IMR-90 (cell line): ENCODE measurements around the gene SERINC3. TPM values are rescaled to one million over a fixed set of nuclear protein-coding genes. Genes with fewer than 3 reads are reported as not detected.

Experiments
- ATAC-seq: fragments of 200-7000 bp; cut with Tn5 transposase; 2 replicates; pipeline ENCODE4 v1.9.1; 2020; ENCODE audit warnings: low read depth, mild to moderate bottlenecking, moderate library complexity
- BruUV-seq: library from RNA; stranded (reverse); fragments of 400-500 nt; replicated peaks from 2 replicates; lab custom pipeline; 2021; lab: Mats Ljungman, UMichigan
- CTCF ChIA-PET: fragments of 300-600 bp; formaldehyde crosslinking; extraction: SDS; loops from one replicate; lab custom pipeline; 2021; ENCODE audit warnings: antibody characterized with exemption; lab: Yijun Ruan, JAX
- POLR2A ChIA-PET: fragments of 300-600 bp; sonication (Branson Sonifier 250); formaldehyde crosslinking; loops from one replicate; lab custom pipeline; 2022; ENCODE audit warnings: antibody characterized with exemption; ENCODE audit not compliant: unreplicated experiment; lab: Charles Lee
- DNase-seq: peaks from one replicate; pipeline ENCODE4 v3.0.0; 2013
- H2AFZ ChIP-seq: replicated peaks from 2 replicates; pipeline ENCODE3; 2013; ENCODE audit warnings: low read length, mild to moderate bottlenecking; ENCODE audit not compliant: poor library complexity
- H2AK5ac ChIP-seq: 2 replicates; pipeline ENCODE4 v1.6.1; 2013; ENCODE audit warnings: low read depth, low read length, inconsistent platforms
- H2AK9ac ChIP-seq: replicated peaks from 2 replicates; pipeline ENCODE3; 2013; ENCODE audit warnings: mild to moderate bottlenecking, low read depth, low read length, moderate library complexity; ENCODE audit not compliant: poor library complexity
- H2BK120ac ChIP-seq: 2 replicates; pipeline ENCODE4 v1.6.1; 2013; ENCODE audit warnings: low read depth, low read length, inconsistent platforms
- H2BK15ac ChIP-seq: 3 replicates; pipeline ENCODE4 v1.6.1; 2013; ENCODE audit warnings: low read depth, low read length, inconsistent platforms
- H2BK20ac ChIP-seq: 2 replicates; pipeline ENCODE4 v1.6.1; 2013; ENCODE audit warnings: low read depth, mild to moderate bottlenecking, inconsistent platforms, low read length, moderate library complexity
- H2BK5ac ChIP-seq: 2 replicates; pipeline ENCODE4 v1.6.1; 2013; ENCODE audit warnings: mild to moderate bottlenecking, low read depth, low read length, inconsistent platforms; ENCODE audit not compliant: poor library complexity, severe bottlenecking
- H3K14ac ChIP-seq: replicated peaks from 2 replicates; pipeline ENCODE4 v1.6.1; 2013; ENCODE audit warnings: low read depth, low read length, inconsistent platforms
- H3K18ac ChIP-seq: 2 replicates; pipeline ENCODE4 v1.6.1; 2013; ENCODE audit warnings: low read depth, low read length, control low read depth
- H3K23ac ChIP-seq: 2 replicates; pipeline ENCODE4 v1.6.1; 2013; ENCODE audit warnings: low read depth, low read length, inconsistent platforms
- H3K27ac ChIP-seq: 2 replicates; pipeline ENCODE4 v1.5.1; 2013; ENCODE audit warnings: mild to moderate bottlenecking, control low read depth, low read length; ENCODE audit not compliant: insufficient read depth
- H3K27me3 ChIP-seq: 2 replicates; pipeline ENCODE4 v1.6.1; 2013; ENCODE audit warnings: low read length; ENCODE audit not compliant: control insufficient read depth, insufficient read depth
- H3K36me3 ChIP-seq: 2 replicates; pipeline ENCODE4 v1.6.1; 2013; ENCODE audit warnings: low read length, mixed read lengths; ENCODE audit not compliant: control insufficient read depth, insufficient read depth
- H3K4ac ChIP-seq: 2 replicates; pipeline ENCODE4 v1.6.1; 2013; ENCODE audit warnings: low read depth, low read length, inconsistent platforms
- H3K4me1 ChIP-seq: 2 replicates; pipeline ENCODE4 v1.6.1; 2013; ENCODE audit warnings: low read length, mixed read lengths; ENCODE audit not compliant: control insufficient read depth, insufficient read depth
- H3K4me2 ChIP-seq: 2 replicates; pipeline ENCODE4 v1.6.1; 2013; ENCODE audit warnings: low read depth, mild to moderate bottlenecking, control low read depth, low read length, moderate library complexity
- H3K4me3 ChIP-seq: 2 replicates; pipeline ENCODE4 v1.5.1; 2013; ENCODE audit warnings: low read depth, mild to moderate bottlenecking, control low read depth, low read length, moderate library complexity; ENCODE audit not compliant: insufficient read depth
- H3K56ac ChIP-seq: 2 replicates; pipeline ENCODE4 v1.6.1; 2013; ENCODE audit warnings: low read length, inconsistent platforms; ENCODE audit not compliant: insufficient read depth; ENCODE audit errors: extremely low read depth
- H3K79me1 ChIP-seq, 2 experiments: 2 replicates each; pipeline ENCODE4 v1.6.1; 2013; ENCODE audit warnings: low read length in 2 of 2, inconsistent platforms in 1 of 2, low read depth in 1 of 2
- H3K9ac ChIP-seq: 2 replicates; pipeline ENCODE4 v1.6.1; 2013; ENCODE audit warnings: low read depth, low read length, control low read depth
- H3K9me1 ChIP-seq: 2 replicates; pipeline ENCODE4 v1.6.1; 2013; ENCODE audit warnings: low read length, inconsistent platforms; ENCODE audit not compliant: insufficient read depth
- H3K9me3 ChIP-seq: 2 replicates; pipeline ENCODE4 v1.6.1; 2013; ENCODE audit warnings: low read length; ENCODE audit not compliant: control insufficient read depth, insufficient read depth
- H4K20me1 ChIP-seq: 2 replicates; pipeline ENCODE4 v1.6.1; 2013; ENCODE audit warnings: low read length, inconsistent platforms; ENCODE audit not compliant: insufficient read depth
- H4K5ac ChIP-seq: 2 replicates; pipeline ENCODE4 v1.6.1; 2013; ENCODE audit warnings: mild to moderate bottlenecking, low read depth, low read length, control low read depth
- H4K8ac ChIP-seq, 2 experiments: 2 replicates each; pipeline ENCODE4 v1.6.1; 2013; ENCODE audit warnings: low read depth in 2 of 2, low read length in 2 of 2, control low read depth in 1 of 2, inconsistent platforms in 1 of 2
- H4K91ac ChIP-seq: 2 replicates; pipeline ENCODE4 v1.6.1; 2013; ENCODE audit warnings: low read depth, low read length, inconsistent platforms; ENCODE audit not compliant: insufficient read depth
- CTCF ChIP-seq: conservative IDR thresholded peaks from 2 replicates; pipeline ENCODE4 v1.5.1; 2012; ENCODE audit warnings: mild to moderate bottlenecking, low read depth, low read length, improper control_type of control experiment
- FOS ChIP-seq: fragments of 150-350 bp; IDR thresholded peaks from 2 replicates; pipeline ENCODE4 v1.6.1; 2016; ENCODE audit warnings: low read depth, low read length
- MAFK ChIP-seq: IDR thresholded peaks from 2 replicates; pipeline ENCODE4 v1.6.1; 2012; ENCODE audit warnings: low read depth, low read length, improper control_type of control experiment
- MXI1 ChIP-seq: IDR thresholded peaks from 2 replicates; pipeline ENCODE4 v1.6.1; 2012; ENCODE audit warnings: low read depth, mild to moderate bottlenecking, low read length, moderate library complexity, borderline replicate concordance
- RAD21 ChIP-seq: IDR thresholded peaks from 2 replicates; pipeline ENCODE4 v1.6.1; 2012; ENCODE audit warnings: low read length, improper control_type of control experiment
- RCOR1 ChIP-seq: IDR thresholded peaks from 2 replicates; pipeline ENCODE4 v1.6.1; 2012; ENCODE audit warnings: mild to moderate bottlenecking, low read length, improper control_type of control experiment; ENCODE audit not compliant: insufficient replicate concordance
- WGBS, 2 experiments: methylation state at CpG; one replicate each; pipeline versions ENCODE4 v1.1.5 to v1.1.7; 2013; ENCODE audit warnings: missing lambda C conversion rate in 2 of 2; ENCODE audit not compliant: insufficient read length in 1 of 2; ENCODE audit errors: extremely low coverage in 2 of 2; 5-methylcytosine and 5-hydroxymethylcytosine counted together
- dilution Hi-C: fragments of 300-500 bp; cut with HindIII; formaldehyde crosslinking; loops from one replicate; pipeline ENCODE4 v1.14.3; 2018; ENCODE audit warnings: low sequenced_read_pairs; ENCODE audit not compliant: unreplicated experiment
- in situ Hi-C: fragments of 300-500 bp; cut with MboI; formaldehyde crosslinking; loops from 3 replicates; pipeline ENCODE4 v1.14.3; 2019; ENCODE audit warnings: low sequenced_read_pairs, inconsistent platforms, mixed read lengths
- intact Hi-C: fragments of 100-400 bp; cut with micrococcal nuclease; formaldehyde crosslinking; loops from 2 replicates; pipeline ENCODE4 v1.10.0; 2022
- polyA plus RNA-seq, 3 experiments: library from polyadenylated mRNA; depleted of rRNA; stranded (reverse); fragments of >200 nt; gene quantifications; 2 replicates each; pipeline ENCODE4 v1.2.3, GENCODE V29; 2012; ENCODE audit warnings: low replicate concordance in 1 of 3
- total RNA-seq: library from RNA; depleted of rRNA; stranded (reverse); fragments of >200 nt; gene quantifications from 2 replicates; pipeline ENCODE4 v1.2.3, GENCODE V29; 2012
- TF ChIP-seq, protein P1 (sequence below): fragments of 150-350 bp; IDR thresholded peaks from 2 replicates; pipeline ENCODE4 v1.6.1; 2016; ENCODE audit warnings: low read depth, mild to moderate bottlenecking, low read length, moderate library complexity, borderline replicate concordance
- TF ChIP-seq, protein P2 (sequence below): fragments of 150-350 bp; IDR thresholded peaks from 2 replicates; pipeline ENCODE4 v1.6.1; 2017; ENCODE audit warnings: mild to moderate bottlenecking, antibody characterized with exemption, low read length, low read depth

The SERINC3 gene
- total and polyA plus RNA-seq, 2 of the 4 experiments (the other 2 are of a cell fraction) = 101 to 132 TPM

DNA sequence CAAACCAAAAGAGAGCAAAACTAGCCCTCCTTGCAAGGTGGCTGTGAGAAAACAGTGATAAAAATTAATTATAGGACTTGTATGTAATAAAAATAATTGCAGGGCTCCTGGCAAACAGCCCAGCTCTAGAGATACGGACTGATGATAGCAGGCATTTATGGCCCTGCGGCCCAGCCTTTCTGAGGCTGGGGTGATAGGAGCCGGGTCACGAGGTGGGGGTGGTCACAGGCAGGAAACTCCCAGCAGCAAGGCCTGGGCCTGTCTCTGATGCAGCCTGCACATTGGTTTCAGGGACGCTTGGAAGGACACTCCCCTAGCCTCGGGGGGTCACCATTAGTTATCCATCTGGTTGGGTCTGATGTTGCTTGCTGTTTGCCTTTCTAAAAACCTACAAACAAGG lies 64.9 kb downstream of the SERINC3 start:
- H3K36me3 ChIP-seq = no peaks in the 10 kb centered on the region
- ChIA-PET POLR2A (no interaction called here), CTCF (interaction anchor here (0.7 kb wide), 1 partner anchor 116 kb away, joined by 3 read pairs; no protein-coding TSS in a partner anchor)
- H3K79me1 ChIP-seq = no peaks in the 10 kb centered on the region
- no peak overlapping the region for H3K27ac ChIP-seq
- no peak overlapping the region for H3K18ac ChIP-seq
- BruUV-seq = no TSS peak
- no peak overlapping the region for H3K9ac ChIP-seq
- no peak overlapping the region for H4K5ac ChIP-seq
- dilution Hi-C loops = no loop called here
- intact Hi-C loops = loop anchor here (10.0 kb wide), 1 partner anchor 142 kb away; the partner anchor contains the start of gene FITM2
- H3K4me2 ChIP-seq = no peak overlapping the region
- no peak overlapping the region for H2BK15ac ChIP-seq
- no peak overlapping the region for H3K23ac ChIP-seq
- DNase-seq (no peak), ATAC-seq (no peak)
- no peaks in the 10 kb centered on the region for H3K4me1 ChIP-seq
- 0% methylated on average over 2 of the region's 6 CpGs; no CpG with 5 or more reads in 1 of the 2 experiments for WGBS, 2 experiments
- H2AFZ ChIP-seq = no peak overlapping the region
- no peaks in the 10 kb centered on the region for H3K9me3 ChIP-seq
- H3K4ac ChIP-seq = no peak overlapping the region
- no peak overlapping the region for H4K91ac ChIP-seq
- H4K20me1 ChIP-seq = no peaks in the 10 kb centered on the region
- no peak overlapping the region for H2AK9ac ChIP-seq
- no peak overlapping the region for H2BK120ac ChIP-seq
- H3K27me3 ChIP-seq = peaks cover 9% of the 10 kb centered on the region
- TF ChIP-seq FOS (no peak), RCOR1 (no peak), RAD21 (no peak), MXI1 (no peak), CTCF (no peak), MAFK (no peak)
- TF ChIP-seq, protein P1, sequence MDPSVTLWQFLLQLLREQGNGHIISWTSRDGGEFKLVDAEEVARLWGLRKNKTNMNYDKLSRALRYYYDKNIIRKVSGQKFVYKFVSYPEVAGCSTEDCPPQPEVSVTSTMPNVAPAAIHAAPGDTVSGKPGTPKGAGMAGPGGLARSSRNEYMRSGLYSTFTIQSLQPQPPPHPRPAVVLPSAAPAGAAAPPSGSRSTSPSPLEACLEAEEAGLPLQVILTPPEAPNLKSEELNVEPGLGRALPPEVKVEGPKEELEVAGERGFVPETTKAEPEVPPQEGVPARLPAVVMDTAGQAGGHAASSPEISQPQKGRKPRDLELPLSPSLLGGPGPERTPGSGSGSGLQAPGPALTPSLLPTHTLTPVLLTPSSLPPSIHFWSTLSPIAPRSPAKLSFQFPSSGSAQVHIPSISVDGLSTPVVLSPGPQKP = no peak
- TF ChIP-seq, protein P2, sequence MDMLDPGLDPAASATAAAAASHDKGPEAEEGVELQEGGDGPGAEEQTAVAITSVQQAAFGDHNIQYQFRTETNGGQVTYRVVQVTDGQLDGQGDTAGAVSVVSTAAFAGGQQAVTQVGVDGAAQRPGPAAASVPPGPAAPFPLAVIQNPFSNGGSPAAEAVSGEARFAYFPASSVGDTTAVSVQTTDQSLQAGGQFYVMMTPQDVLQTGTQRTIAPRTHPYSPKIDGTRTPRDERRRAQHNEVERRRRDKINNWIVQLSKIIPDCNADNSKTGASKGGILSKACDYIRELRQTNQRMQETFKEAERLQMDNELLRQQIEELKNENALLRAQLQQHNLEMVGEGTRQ = no peak
- in situ Hi-C loops = no loop called here
- no peak overlapping the region for H2BK5ac ChIP-seq
- no peak overlapping the region for H2BK20ac ChIP-seq
- H4K8ac ChIP-seq = no peak overlapping the region
- no peak overlapping the region for H2AK5ac ChIP-seq
- no peak overlapping the region for H3K4me3 ChIP-seq
- no peak overlapping the region for H3K14ac ChIP-seq
- H3K9me1 ChIP-seq = no peaks in the 10 kb centered on the region
- H3K56ac ChIP-seq = no peak overlapping the region
